HG03469 (cell line): ENCODE results near the gene ABHD6.
"Not testable (repeated sequence)": the region's sequence is repeated elsewhere in the genome, so short reads cannot be mapped to it uniquely, and the experiment has no call there.

Experiments
- ATAC-seq: cut with Tn5 transposase; IDR thresholded peaks from one replicate; pipeline ENCODE4 v1.9.1; 2021; ENCODE audit warnings: mild to moderate bottlenecking, moderate library complexity, moderate number of reproducible peaks; ENCODE audit not compliant: unreplicated experiment

The ABHD6 gene

GRCh38 chr3:58237238-58237940 lies at the start of gene ABHD6:
Gene ABHD6, plus strand, starts transcription at chr3:58237792. Its CDS starts 18,795 bp downstream, at chr3:58256587.
- ATAC-seq, result peak; percentile 37

- ATAC-seq, result no peak
These were observed 49.4 kb upstream of the ABHD6 start for GRCh38 chr3:58188173-58188564.

- ATAC-seq, result no peak
These were observed 48.6 kb upstream of the ABHD6 start for GRCh38 chr3:58188921-58189451.

- ATAC-seq, result no peak
These were observed 47.9 kb upstream of the ABHD6 start for GRCh38 chr3:58189691-58190090.

GRCh38 chr3:58190291-58190690 lies 47.3 kb upstream of the ABHD6 start:
- ATAC-seq, result no peak

- ATAC-seq, result no peak
These were observed 46.7 kb upstream of the ABHD6 start for GRCh38 chr3:58190882-58191281.

GRCh38 chr3:58191361-58191991 lies 46.1 kb upstream of the ABHD6 start:
- no peak for ATAC-seq

- ATAC-seq, result no peak
These were observed 45.5 kb upstream of the ABHD6 start for GRCh38 chr3:58192069-58192468.

GRCh38 chr3:58193682-58194407 lies 43.7 kb upstream of the ABHD6 start:
- no peak for ATAC-seq

- ATAC-seq, result no peak
These were observed 40.0 kb upstream of the ABHD6 start for GRCh38 chr3:58197588-58197987.

GRCh38 chr3:58198362-58198761 lies 39.2 kb upstream of the ABHD6 start:
- ATAC-seq, result no peak

GRCh38 chr3:58198804-58199203 lies 38.8 kb upstream of the ABHD6 start:
- ATAC-seq, result no peak

- no peak for ATAC-seq
These were observed 37.4 kb upstream of the ABHD6 start for GRCh38 chr3:58200121-58200709.

- no peak for ATAC-seq
These were observed 36.7 kb upstream of the ABHD6 start for GRCh38 chr3:58200846-58201355.

- ATAC-seq, result not testable (repeated sequence)
These were observed 36.1 kb upstream of the ABHD6 start for GRCh38 chr3:58201451-58201850.

- ATAC-seq, result peak; percentile 68
These were observed 34.7 kb upstream of the ABHD6 start for GRCh38 chr3:58202917-58203360.

- ATAC-seq, result no peak
These were observed 34.1 kb upstream of the ABHD6 start for GRCh38 chr3:58203541-58203940.

- ATAC-seq, result no peak
These were observed 32.9 kb upstream of the ABHD6 start for GRCh38 chr3:58204720-58205119.

- ATAC-seq, result no peak
These were observed 31.6 kb upstream of the ABHD6 start for GRCh38 chr3:58205981-58206380.

- no peak for ATAC-seq
These were observed 31.1 kb upstream of the ABHD6 start for GRCh38 chr3:58206406-58207011.

- no peak for ATAC-seq
These were observed 29.6 kb upstream of the ABHD6 start for GRCh38 chr3:58207954-58208353.
